Mucosa of rectum (tissue), 2 donors: Measurements from ENCODE around the gene MACROD2.

Experiments
- H3K27ac ChIP-seq, 2 donors: one replicate each; pipeline ENCODE4 v1.7.0; 2013; ENCODE audit warnings: inconsistent platforms in 2 of 2, low read depth in 2 of 2, low read length in 2 of 2
- H3K27me3 ChIP-seq, 2 donors: one replicate each; pipeline ENCODE4 v1.7.0; 2013; ENCODE audit warnings: low read length in 2 of 2; ENCODE audit not compliant: control insufficient read depth in 2 of 2, insufficient read depth in 2 of 2
- H3K36me3 ChIP-seq, 2 donors: one replicate each; pipeline ENCODE4 v1.7.0; 2013; ENCODE audit warnings: low read length in 2 of 2; ENCODE audit not compliant: control insufficient read depth in 2 of 2, insufficient read depth in 2 of 2
- H3K4me1 ChIP-seq, 2 donors: one replicate each; pipeline ENCODE4 v1.7.0; 2013; ENCODE audit warnings: low read length in 2 of 2, mild to moderate bottlenecking in 1 of 2; ENCODE audit not compliant: control insufficient read depth in 2 of 2, insufficient read depth in 2 of 2
- H3K4me3 ChIP-seq, 2 donors: one replicate each; pipeline ENCODE4 v1.7.0; 2013; ENCODE audit warnings: low read length in 2 of 2
- H3K9ac ChIP-seq, 2 donors: one replicate each; pipeline ENCODE4 v1.7.0; 2013; ENCODE audit warnings: low read length in 2 of 2, low read depth in 1 of 2, mild to moderate bottlenecking in 1 of 2
- H3K9me3 ChIP-seq, 2 donors: one replicate each; pipeline ENCODE4 v1.7.0; 2013; ENCODE audit warnings: low read length in 2 of 2; ENCODE audit not compliant: control insufficient read depth in 2 of 2
- donor health status: healthy.
- donor health status: Normal muscosa, but diverticular disease.

Gene MACROD2

GRCh38 chr20:14633507-14633906 is 638.2 kb downstream of the MACROD2 start:
- H3K4me1 ChIP-seq = no peaks in the 10 kb centered on the region
- H3K9ac ChIP-seq = no peak overlapping the region
- H3K27ac ChIP-seq = no peak overlapping the region
- H3K27me3 ChIP-seq = no peaks in the 10 kb centered on the region
- H3K36me3 ChIP-seq = no peaks in the 10 kb centered on the region
- H3K4me3 ChIP-seq = no peak overlapping the region
- H3K9me3 ChIP-seq = no peaks in the 10 kb centered on the region

GRCh38 chr20:14634665-14635064 is 639.3 kb downstream of the MACROD2 start:
- H3K9ac ChIP-seq = no peak overlapping the region
- H3K4me1 ChIP-seq = no peaks in the 10 kb centered on the region
- no peaks in the 10 kb centered on the region for H3K9me3 ChIP-seq
- H3K27me3 ChIP-seq = no peaks in the 10 kb centered on the region
- no peak overlapping the region for H3K27ac ChIP-seq
- H3K4me3 ChIP-seq = no peak overlapping the region
- no peaks in the 10 kb centered on the region for H3K36me3 ChIP-seq

GRCh38 chr20:14637441-14637840 is 642.1 kb downstream of the MACROD2 start:
- no peaks in the 10 kb centered on the region for H3K27me3 ChIP-seq
- H3K36me3 ChIP-seq = no peaks in the 10 kb centered on the region
- H3K9me3 ChIP-seq = no peaks in the 10 kb centered on the region
- H3K4me3 ChIP-seq = no peak overlapping the region
- no peaks in the 10 kb centered on the region for H3K4me1 ChIP-seq
- H3K27ac ChIP-seq = no peak overlapping the region
- no peak overlapping the region for H3K9ac ChIP-seq

- Histone ChIP-seq H3K27me3 (no peaks in the 10 kb centered on the region), H3K9ac (no peak overlapping the region), H3K4me1 (no peaks in the 10 kb centered on the region), H3K27ac (no peak overlapping the region), H3K9me3 (no peaks in the 10 kb centered on the region), H3K36me3 (no peaks in the 10 kb centered on the region), H3K4me3 (no peak overlapping the region)
These were observed 647.8 kb downstream of the MACROD2 start for GRCh38 chr20:14643146-14643545.

GRCh38 chr20:14643556-14643955 is 648.2 kb downstream of the MACROD2 start:
- Histone ChIP-seq H3K4me1 (no peaks in the 10 kb centered on the region), H3K27me3 (no peaks in the 10 kb centered on the region)

GRCh38 chr20:14644306-14645097 is 649.2 kb downstream of the MACROD2 start:
- no peaks in the 10 kb centered on the region for H3K27me3 ChIP-seq
- no peak overlapping the region for H3K9ac ChIP-seq
- H3K4me1 ChIP-seq = no peaks in the 10 kb centered on the region
- H3K9me3 ChIP-seq = no peaks in the 10 kb centered on the region
- H3K27ac ChIP-seq = no peak overlapping the region
- H3K36me3 ChIP-seq = no peaks in the 10 kb centered on the region
- H3K4me3 ChIP-seq = no peak overlapping the region

More at GRCh38 chr20:14643556-14643955, 648.2 kb downstream of the MACROD2 start:
- no peaks in the 10 kb centered on the region for H3K9me3 ChIP-seq
- H3K9ac ChIP-seq = no peak overlapping the region
- no peak overlapping the region for H3K4me3 ChIP-seq
- H3K27ac ChIP-seq = no peak overlapping the region
- no peaks in the 10 kb centered on the region for H3K36me3 ChIP-seq

GRCh38 chr20:14647016-14647415 is 651.7 kb downstream of the MACROD2 start:
- no peak overlapping the region for H3K27ac ChIP-seq
- H3K4me3 ChIP-seq = no peak overlapping the region
- H3K36me3 ChIP-seq = no peaks in the 10 kb centered on the region
- no peaks in the 10 kb centered on the region for H3K27me3 ChIP-seq
- H3K9ac ChIP-seq = no peak overlapping the region
- H3K9me3 ChIP-seq = no peaks in the 10 kb centered on the region
- no peaks in the 10 kb centered on the region for H3K4me1 ChIP-seq

GRCh38 chr20:14649662-14650061 is 654.3 kb downstream of the MACROD2 start:
- Histone ChIP-seq H3K4me1 (no peaks in the 10 kb centered on the region), H3K27me3 (no peaks in the 10 kb centered on the region), H3K36me3 (no peaks in the 10 kb centered on the region), H3K9me3 (no peaks in the 10 kb centered on the region), H3K4me3 (no peak overlapping the region), H3K27ac (no peak overlapping the region), H3K9ac (no peak overlapping the region)

GRCh38 chr20:14657266-14658005 is 662.1 kb downstream of the MACROD2 start:
- H3K9me3 ChIP-seq = no peaks in the 10 kb centered on the region

GRCh38 chr20:14664101-14664500 is 668.8 kb downstream of the MACROD2 start:
- Histone ChIP-seq H3K27ac (no peak overlapping the region), H3K27me3 (no peaks in the 10 kb centered on the region), H3K36me3 (no peaks in the 10 kb centered on the region), H3K9ac (no peak overlapping the region), H3K4me3 (no peak overlapping the region), H3K9me3 (no peaks in the 10 kb centered on the region), H3K4me1 (no peaks in the 10 kb centered on the region)

More at GRCh38 chr20:14657266-14658005, 662.1 kb downstream of the MACROD2 start:
- H3K36me3 ChIP-seq = no peaks in the 10 kb centered on the region
- H3K27ac ChIP-seq = no peak overlapping the region
- no peak overlapping the region for H3K9ac ChIP-seq
- H3K4me3 ChIP-seq = no peak overlapping the region
- no peaks in the 10 kb centered on the region for H3K27me3 ChIP-seq
- H3K4me1 ChIP-seq = no peaks in the 10 kb centered on the region
